Large intestine (tissue), 3 donors: Measurements from ENCODE around the gene FLNA. TPM values are rescaled to one million over a fixed set of nuclear protein-coding genes. Genes with fewer than 3 reads are reported as not detected.

Source experiments
- DNase-seq, 2 donors: peaks; one replicate each; pipeline versions ENCODE4 v3.0.0 to v3.0.0-alpha.2; 2013
- H3K27ac ChIP-seq: one replicate; pipeline ENCODE4 v1.5.1; 2013; ENCODE audit warnings: low read length
- H3K27me3 ChIP-seq: 2 replicates; pipeline ENCODE4 v1.6.1; 2013; ENCODE audit warnings: low read length; ENCODE audit not compliant: control insufficient read depth, insufficient read depth
- H3K36me3 ChIP-seq: 2 replicates; pipeline ENCODE4 v1.6.1; 2013; ENCODE audit warnings: low read length; ENCODE audit not compliant: control insufficient read depth, insufficient read depth
- H3K4me1 ChIP-seq: one replicate; pipeline ENCODE4 v1.6.1; 2013; ENCODE audit warnings: low read length; ENCODE audit not compliant: control insufficient read depth, insufficient read depth
- H3K4me3 ChIP-seq: one replicate; pipeline ENCODE4 v1.5.1; 2013; ENCODE audit warnings: low read length
- H3K9me3 ChIP-seq: one replicate; pipeline ENCODE4 v1.6.1; 2013; ENCODE audit warnings: mild to moderate bottlenecking, low read depth, low read length, moderate library complexity; ENCODE audit not compliant: control insufficient read depth
- WGBS: methylation state at CpG from one replicate; pipeline ENCODE4 v1.1.5; 2013; ENCODE audit warnings: low lambda C conversion rate; ENCODE audit not compliant: insufficient coverage; 5-methylcytosine and 5-hydroxymethylcytosine counted together
- polyA plus RNA-seq: library from polyadenylated mRNA; unstranded; fragments of 120-200 nt; gene quantifications from one replicate; pipeline ENCODE4 v1.2.1, GENCODE V29; 2013

FLNA gene
- polyA plus RNA-seq, 1 donor: 468 TPM

GRCh38 chrX:154321152-154321551, 53.3 kb downstream of the FLNA start:
- no CpG with 5 or more reads among the region's 7 CpGs for WGBS
- H3K36me3 ChIP-seq: no peaks in the 10 kb centered on the region
- H3K4me3 ChIP-seq: no peak overlapping the region
- DNase-seq: no peak
- peaks cover 7% of the 10 kb centered on the region for H3K27me3 ChIP-seq
- H3K27ac ChIP-seq: no peak overlapping the region
- no peaks in the 10 kb centered on the region for H3K4me1 ChIP-seq
- H3K9me3 ChIP-seq: no peaks in the 10 kb centered on the region

- WGBS: no CpG with 5 or more reads among the region's 11 CpGs
- H3K4me3 ChIP-seq: no peak overlapping the region
- no peaks in the 10 kb centered on the region for H3K4me1 ChIP-seq
- DNase-seq: no peak
- peaks cover 5% of the 10 kb centered on the region for H3K27me3 ChIP-seq
- H3K27ac ChIP-seq: no peak overlapping the region
- no peaks in the 10 kb centered on the region for H3K9me3 ChIP-seq
- no peaks in the 10 kb centered on the region for H3K36me3 ChIP-seq
Observed at GRCh38 chrX:154320406-154320805, 54.0 kb downstream of the FLNA start.

- Histone ChIP-seq H3K36me3 (no peaks in the 10 kb centered on the region), H3K27me3 (no peaks in the 10 kb centered on the region), H3K27ac (no peak overlapping the region), H3K4me1 (no peaks in the 10 kb centered on the region), H3K9me3 (no peaks in the 10 kb centered on the region), H3K4me3 (no peak overlapping the region)
- no CpG with 5 or more reads among the region's 7 CpGs for WGBS
- DNase-seq: no peak
Observed at GRCh38 chrX:154317391-154317995, 56.9 kb downstream of the FLNA start.

GRCh38 chrX:154315416-154315815, 59.0 kb downstream of the FLNA start:
- no peak overlapping the region for H3K4me3 ChIP-seq
- no peak overlapping the region for H3K27ac ChIP-seq
- H3K27me3 ChIP-seq: no peaks in the 10 kb centered on the region
- H3K9me3 ChIP-seq: no peaks in the 10 kb centered on the region
- no peak for DNase-seq
- no CpG with 5 or more reads among the region's 3 CpGs for WGBS
- no peaks in the 10 kb centered on the region for H3K36me3 ChIP-seq
- no peaks in the 10 kb centered on the region for H3K4me1 ChIP-seq

- WGBS: no CpG with 5 or more reads among the region's 5 CpGs
- no peaks in the 10 kb centered on the region for H3K4me1 ChIP-seq
Observed at GRCh38 chrX:154313147-154313546, 61.3 kb downstream of the FLNA start.

GRCh38 chrX:154312116-154312515, 62.3 kb downstream of the FLNA start:
- no peak for DNase-seq
- no peak overlapping the region for H3K27ac ChIP-seq
- no peaks in the 10 kb centered on the region for H3K36me3 ChIP-seq
- H3K4me3 ChIP-seq: no peak overlapping the region
- no peaks in the 10 kb centered on the region for H3K4me1 ChIP-seq
- H3K27me3 ChIP-seq: no peaks in the 10 kb centered on the region
- WGBS: no CpG with 5 or more reads among the region's 7 CpGs
- no peaks in the 10 kb centered on the region for H3K9me3 ChIP-seq

More at GRCh38 chrX:154313147-154313546, 61.3 kb downstream of the FLNA start:
- H3K4me3 ChIP-seq: no peak overlapping the region
- no peak for DNase-seq
- H3K36me3 ChIP-seq: no peaks in the 10 kb centered on the region
- H3K27ac ChIP-seq: no peak overlapping the region
- no peaks in the 10 kb centered on the region for H3K27me3 ChIP-seq
- no peaks in the 10 kb centered on the region for H3K9me3 ChIP-seq

GRCh38 chrX:154310616-154311536, 63.6 kb downstream of the FLNA start:
- Histone ChIP-seq H3K27ac (no peak overlapping the region), H3K4me1 (no peaks in the 10 kb centered on the region), H3K36me3 (no peaks in the 10 kb centered on the region), H3K27me3 (no peaks in the 10 kb centered on the region), H3K9me3 (no peaks in the 10 kb centered on the region), H3K4me3 (no peak overlapping the region)
- no CpG with 5 or more reads among the region's 19 CpGs for WGBS
- no peak for DNase-seq

- Histone ChIP-seq H3K4me1 (no peaks in the 10 kb centered on the region), H3K27ac (no peak overlapping the region), H3K27me3 (no peaks in the 10 kb centered on the region), H3K9me3 (no peaks in the 10 kb centered on the region), H3K36me3 (no peaks in the 10 kb centered on the region), H3K4me3 (no peak overlapping the region)
- WGBS: no CpG with 5 or more reads among the region's 16 CpGs
- no peak for DNase-seq
Observed at GRCh38 chrX:154309041-154309775, 65.2 kb downstream of the FLNA start.

GRCh38 chrX:154308108-154308946, 66.1 kb downstream of the FLNA start:
- H3K4me1 ChIP-seq: no peaks in the 10 kb centered on the region
- no peaks in the 10 kb centered on the region for H3K9me3 ChIP-seq
- H3K27ac ChIP-seq: no peak overlapping the region
- no peaks in the 10 kb centered on the region for H3K27me3 ChIP-seq
- H3K4me3 ChIP-seq: no peak overlapping the region
- peak in 1 of 2 donors; percentile 17 for DNase-seq
- no CpG with 5 or more reads among the region's 9 CpGs for WGBS
- no peaks in the 10 kb centered on the region for H3K36me3 ChIP-seq

GRCh38 chrX:154307202-154307601, 67.2 kb downstream of the FLNA start:
- WGBS: no CpG with 5 or more reads among the region's 6 CpGs
- Histone ChIP-seq H3K27me3 (no peaks in the 10 kb centered on the region), H3K9me3 (no peaks in the 10 kb centered on the region), H3K4me3 (no peak overlapping the region), H3K4me1 (no peaks in the 10 kb centered on the region), H3K36me3 (no peaks in the 10 kb centered on the region), H3K27ac (no peak overlapping the region)
- DNase-seq: no peak
